HepG2 (cell line): ENCODE measurements around the gene RPS6KB2. TPM values are rescaled to one million over a fixed set of nuclear protein-coding genes. Genes with fewer than 3 reads are reported as not detected.

ENCODE experiments used
- ATAC-seq: fragments of 200-7000 bp; cut with Tn5 transposase; 3 replicates; pipeline ENCODE4 v1.9.1; 2020; ENCODE audit warnings: mild to moderate bottlenecking, moderate library complexity
- BruUV-seq: library from RNA; stranded (reverse); fragments of 400-500 nt; replicated peaks from 2 replicates; lab custom pipeline; 2021; lab: Mats Ljungman, UMichigan
- CTCF ChIA-PET: fragments of 300-600 bp; formaldehyde crosslinking; extraction: SDS; loops from one replicate; lab custom pipeline; 2021; ENCODE audit warnings: low total read pairs, inconsistent platforms, low intra/inter-chr PET ratio; lab: Yijun Ruan, JAX
- POLR2A ChIA-PET: fragments of 350-600 bp; sonication (Branson Sonifier 250); formaldehyde crosslinking; loops from one replicate; lab custom pipeline; 2020; ENCODE audit warnings: antibody characterized with exemption, inconsistent platforms; lab: Yijun Ruan, JAX
- DNase-seq: peaks from one replicate; pipeline ENCODE4 v3.0.0-alpha.2; 2015; ENCODE audit warnings: low spot score
- FAIRE-seq: peaks from 3 replicates; lab custom pipeline; 2011; peaks lifted over from hg19 to GRCh38; lab: Jason Lieb, UNC
- H2AFZ ChIP-seq: one replicate; pipeline ENCODE4 v1.6.1; 2011; ENCODE audit warnings: low read length, inconsistent platforms
- H3K27ac ChIP-seq: fragments of 300-600 bp; 3 replicates; pipeline ENCODE4 v1.8.0; 2011; ENCODE audit warnings: mixed run types, mild to moderate bottlenecking, mixed read lengths, low read length, inconsistent platforms; ENCODE audit not compliant: insufficient read depth; ENCODE audit errors: extremely low read length
- H3K27me3 ChIP-seq, 2 experiments: fragments of 200-600 bp in 1 of 2; 2 replicates in 1 of 2; 3 replicates in 1 of 2; pipeline versions ENCODE4 v1.6.0 to v1.8.0; 2011; ENCODE audit warnings: low read length in 2 of 2, mild to moderate bottlenecking in 2 of 2, moderate library complexity in 2 of 2, inconsistent platforms in 1 of 2; ENCODE audit not compliant: insufficient read depth in 2 of 2, control insufficient read depth in 1 of 2
- H3K36me3 ChIP-seq, 2 experiments: fragments of 200-600 bp in 1 of 2; replicated peaks in 1 of 2; 2 replicates in 1 of 2; 3 replicates in 1 of 2; pipeline versions ENCODE4 v1.5.1 to v1.8.0; 2011; ENCODE audit warnings: low read length in 2 of 2, inconsistent platforms in 1 of 2; ENCODE audit not compliant: insufficient read depth in 2 of 2, control insufficient read depth in 1 of 2
- H3K4me1 ChIP-seq: 2 replicates; pipeline ENCODE4 v1.5.1; 2012; ENCODE audit warnings: low read length, inconsistent platforms; ENCODE audit not compliant: insufficient read depth
- H3K4me2 ChIP-seq: 2 replicates; pipeline ENCODE4 v1.6.0; 2011; ENCODE audit warnings: low read depth, low read length, inconsistent platforms
- H3K4me3 ChIP-seq, 3 experiments: fragments of 200-600 bp in 1 of 3; sonication (generic), shearing (Covaris generic) in 1 of 3; replicated peaks in 1 of 3; 2 replicates each; pipeline ENCODE4 v1.5.1; 2011 to 2016; ENCODE audit warnings: low read length in 3 of 3, inconsistent platforms in 2 of 3, low read depth in 2 of 3, mild to moderate bottlenecking in 2 of 3, control low read depth in 1 of 3, mixed read lengths in 1 of 3; ENCODE audit not compliant: insufficient read depth in 1 of 3
- H3K79me2 ChIP-seq: one replicate; pipeline ENCODE4 v1.6.1; 2011; ENCODE audit warnings: low read length, inconsistent platforms; ENCODE audit not compliant: insufficient read depth
- H3K9ac ChIP-seq: 2 replicates; pipeline ENCODE4 v1.6.0; 2011; ENCODE audit warnings: mild to moderate bottlenecking, low read depth, low read length, inconsistent platforms; ENCODE audit not compliant: insufficient read depth
- H3K9me3 ChIP-seq: 2 replicates; pipeline ENCODE4 v1.5.1; 2012; ENCODE audit warnings: mild to moderate bottlenecking, low read length
- H4K20me1 ChIP-seq: 2 replicates; pipeline ENCODE4 v1.6.0; 2011; ENCODE audit warnings: inconsistent platforms, mild to moderate bottlenecking, low read length, moderate library complexity; ENCODE audit not compliant: insufficient read depth
- AGO1 ChIP-seq: fragments of 200-400 bp; formaldehyde crosslinking; IDR thresholded peaks from 2 replicates; pipeline ENCODE4 v1.6.1; 2017; ENCODE audit warnings: mild to moderate bottlenecking, low read depth, low read length, moderate library complexity; ENCODE audit not compliant: poor library complexity, severe bottlenecking
- AGO2 ChIP-seq: fragments of 200-400 bp; formaldehyde crosslinking; optimal IDR thresholded peaks from 2 replicates; pipeline ENCODE3; 2017; ENCODE audit warnings: mild to moderate bottlenecking, low read depth, low read length, moderate library complexity
- ETV6 ChIP-seq: sonication (generic); formaldehyde crosslinking; conservative IDR thresholded peaks from 2 replicates; pipeline ENCODE4 v1.4.0; 2020; ENCODE audit warnings: missing genetic modification reagents
- RBFOX2 ChIP-seq: fragments of 200-400 bp; formaldehyde crosslinking; IDR thresholded peaks from 2 replicates; pipeline ENCODE4 v1.6.1; 2017; ENCODE audit warnings: low read depth, mild to moderate bottlenecking, low read length
- ZNF251 ChIP-seq: sonication (generic); formaldehyde crosslinking; IDR thresholded peaks from 2 replicates; pipeline ENCODE4 v1.9.0; 2021; ENCODE audit warnings: mild to moderate bottlenecking, missing genetic modification reagents
- ZNF543 ChIP-seq: sonication (generic); formaldehyde crosslinking; IDR thresholded peaks from 2 replicates; pipeline ENCODE4 v1.4.0; 2020; ENCODE audit warnings: mild to moderate bottlenecking, missing genetic modification reagents
- ZNF768 ChIP-seq: sonication (generic); formaldehyde crosslinking; IDR thresholded peaks from 2 replicates; pipeline ENCODE4 v1.4.0; 2020; ENCODE audit warnings: missing genetic modification reagents
- WGBS: methylation state at CpG from one replicate; pipeline ENCODE4 v1.1.6; 2017; ENCODE audit warnings: low lambda C conversion rate; 5-methylcytosine and 5-hydroxymethylcytosine counted together
- in situ Hi-C: cut with HindIII; loops from 2 replicates; pipeline ENCODE4 v1.10.0; 2017; ENCODE audit warnings: low pct_unique_long_range_greater_than_20kb; ENCODE audit not compliant: extremely low pct_ligation_motif_present
- intact Hi-C: fragments of 100-400 bp; cut with micrococcal nuclease; formaldehyde crosslinking; loops from one replicate; pipeline ENCODE4 v1.10.0; 2022; ENCODE audit not compliant: unreplicated experiment
- polyA plus RNA-seq, 8 experiments: library from polyadenylated mRNA; depleted of rRNA in 3 of 8; stranded (reverse) in 7 of 8; unstranded in 1 of 8; fragments of >200 nt; fragmentation: Illumina TruSeq in 4 of 8; extraction: Trizol in 4 of 8; gene quantifications; 2 replicates each; pipeline versions ENCODE4 v1.2.1 to v1.2.3, GENCODE V29; 2011 to 2016; ENCODE audit warnings: low read depth in 4 of 8, missing spikeins in 1 of 8, mixed read lengths in 1 of 8; ENCODE audit not compliant: insufficient read depth in 1 of 8
- total RNA-seq, 5 experiments: library from RNA; depleted of rRNA; stranded (reverse); fragments of >200 nt; fragmentation: Illumina TruSeq; extraction: Trizol; gene quantifications; 2 replicates each; pipeline ENCODE4 v1.2.3, GENCODE V29; 2016; ENCODE audit warnings: low read depth in 1 of 5
- TF ChIP-seq, protein P1 (sequence below): IDR thresholded peaks from 2 replicates; pipeline ENCODE4 v1.4.0; 2020; ENCODE audit warnings: mild to moderate bottlenecking, missing genetic modification reagents
- TF ChIP-seq, protein P2 (sequence below): sonication (generic); formaldehyde crosslinking; IDR thresholded peaks from 2 replicates; pipeline ENCODE4 v1.5.1; 2020; ENCODE audit warnings: mild to moderate bottlenecking, moderate library complexity, missing genetic modification reagents
- TF ChIP-seq, protein P3 (sequence below): sonication (generic); formaldehyde crosslinking; IDR thresholded peaks from 2 replicates; pipeline ENCODE4 v1.4.0; 2020; ENCODE audit warnings: low read depth, mild to moderate bottlenecking, missing genetic modification reagents
- TF ChIP-seq, protein P4 (sequence below): sonication (generic); formaldehyde crosslinking; IDR thresholded peaks from 2 replicates; pipeline ENCODE4 v1.4.0; 2020; ENCODE audit warnings: missing genetic modification reagents

The RPS6KB2 gene
- total and polyA plus RNA-seq, 2 of the 13 experiments (the other 11 are each of a cell fraction or from before 2014, with no cell fraction given), result 52.9 to 54.8 TPM

DNA sequence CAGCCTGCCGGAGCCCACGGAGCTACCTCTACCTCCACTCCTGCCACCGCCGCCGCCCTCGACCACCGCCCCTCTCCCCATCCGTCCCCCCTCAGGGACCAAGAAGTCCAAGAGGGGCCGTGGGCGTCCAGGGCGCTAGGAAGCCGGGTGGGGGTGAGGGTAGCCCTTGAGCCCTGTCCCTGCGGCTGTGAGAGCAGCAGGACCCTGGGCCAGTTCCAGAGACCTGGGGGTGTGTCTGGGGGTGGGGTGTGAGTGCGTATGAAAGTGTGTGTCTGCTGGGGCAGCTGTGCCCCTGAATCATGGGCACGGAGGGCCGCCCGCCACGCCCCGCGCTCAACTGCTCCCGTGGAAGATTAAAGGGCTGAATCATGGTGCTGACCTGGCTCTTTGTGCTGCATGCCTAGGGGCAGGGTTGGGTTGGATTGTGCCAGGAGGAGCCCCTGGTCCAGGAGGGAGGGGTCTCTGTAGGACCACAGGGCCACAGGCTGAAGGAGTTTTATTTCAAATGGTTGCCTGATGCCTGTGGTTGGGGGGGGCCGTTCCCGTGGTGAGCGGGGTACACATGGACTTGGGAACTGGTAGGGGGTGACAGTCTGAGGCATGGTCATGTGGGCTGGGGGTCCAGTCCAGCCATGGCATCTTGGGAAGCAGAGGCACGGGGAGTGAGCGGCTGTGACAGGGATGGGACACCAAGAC, 6.9 kb downstream of the RPS6KB2 start (continued):
- TF ChIP-seq, protein P1, sequence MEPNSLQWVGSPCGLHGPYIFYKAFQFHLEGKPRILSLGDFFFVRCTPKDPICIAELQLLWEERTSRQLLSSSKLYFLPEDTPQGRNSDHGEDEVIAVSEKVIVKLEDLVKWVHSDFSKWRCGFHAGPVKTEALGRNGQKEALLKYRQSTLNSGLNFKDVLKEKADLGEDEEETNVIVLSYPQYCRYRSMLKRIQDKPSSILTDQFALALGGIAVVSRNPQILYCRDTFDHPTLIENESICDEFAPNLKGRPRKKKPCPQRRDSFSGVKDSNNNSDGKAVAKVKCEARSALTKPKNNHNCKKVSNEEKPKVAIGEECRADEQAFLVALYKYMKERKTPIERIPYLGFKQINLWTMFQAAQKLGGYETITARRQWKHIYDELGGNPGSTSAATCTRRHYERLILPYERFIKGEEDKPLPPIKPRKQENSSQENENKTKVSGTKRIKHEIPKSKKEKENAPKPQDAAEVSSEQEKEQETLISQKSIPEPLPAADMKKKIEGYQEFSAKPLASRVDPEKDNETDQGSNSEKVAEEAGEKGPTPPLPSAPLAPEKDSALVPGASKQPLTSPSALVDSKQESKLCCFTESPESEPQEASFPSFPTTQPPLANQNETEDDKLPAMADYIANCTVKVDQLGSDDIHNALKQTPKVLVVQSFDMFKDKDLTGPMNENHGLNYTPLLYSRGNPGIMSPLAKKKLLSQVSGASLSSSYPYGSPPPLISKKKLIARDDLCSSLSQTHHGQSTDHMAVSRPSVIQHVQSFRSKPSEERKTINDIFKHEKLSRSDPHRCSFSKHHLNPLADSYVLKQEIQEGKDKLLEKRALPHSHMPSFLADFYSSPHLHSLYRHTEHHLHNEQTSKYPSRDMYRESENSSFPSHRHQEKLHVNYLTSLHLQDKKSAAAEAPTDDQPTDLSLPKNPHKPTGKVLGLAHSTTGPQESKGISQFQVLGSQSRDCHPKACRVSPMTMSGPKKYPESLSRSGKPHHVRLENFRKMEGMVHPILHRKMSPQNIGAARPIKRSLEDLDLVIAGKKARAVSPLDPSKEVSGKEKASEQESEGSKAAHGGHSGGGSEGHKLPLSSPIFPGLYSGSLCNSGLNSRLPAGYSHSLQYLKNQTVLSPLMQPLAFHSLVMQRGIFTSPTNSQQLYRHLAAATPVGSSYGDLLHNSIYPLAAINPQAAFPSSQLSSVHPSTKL, result no peak
- TF ChIP-seq, protein P2, sequence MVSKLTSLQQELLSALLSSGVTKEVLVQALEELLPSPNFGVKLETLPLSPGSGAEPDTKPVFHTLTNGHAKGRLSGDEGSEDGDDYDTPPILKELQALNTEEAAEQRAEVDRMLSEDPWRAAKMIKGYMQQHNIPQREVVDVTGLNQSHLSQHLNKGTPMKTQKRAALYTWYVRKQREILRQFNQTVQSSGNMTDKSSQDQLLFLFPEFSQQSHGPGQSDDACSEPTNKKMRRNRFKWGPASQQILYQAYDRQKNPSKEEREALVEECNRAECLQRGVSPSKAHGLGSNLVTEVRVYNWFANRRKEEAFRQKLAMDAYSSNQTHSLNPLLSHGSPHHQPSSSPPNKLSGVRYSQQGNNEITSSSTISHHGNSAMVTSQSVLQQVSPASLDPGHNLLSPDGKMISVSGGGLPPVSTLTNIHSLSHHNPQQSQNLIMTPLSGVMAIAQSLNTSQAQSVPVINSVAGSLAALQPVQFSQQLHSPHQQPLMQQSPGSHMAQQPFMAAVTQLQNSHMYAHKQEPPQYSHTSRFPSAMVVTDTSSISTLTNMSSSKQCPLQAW (CRISPR knock-in tag), result no peak
- TF ChIP-seq ZNF543, result no peak

DNA sequence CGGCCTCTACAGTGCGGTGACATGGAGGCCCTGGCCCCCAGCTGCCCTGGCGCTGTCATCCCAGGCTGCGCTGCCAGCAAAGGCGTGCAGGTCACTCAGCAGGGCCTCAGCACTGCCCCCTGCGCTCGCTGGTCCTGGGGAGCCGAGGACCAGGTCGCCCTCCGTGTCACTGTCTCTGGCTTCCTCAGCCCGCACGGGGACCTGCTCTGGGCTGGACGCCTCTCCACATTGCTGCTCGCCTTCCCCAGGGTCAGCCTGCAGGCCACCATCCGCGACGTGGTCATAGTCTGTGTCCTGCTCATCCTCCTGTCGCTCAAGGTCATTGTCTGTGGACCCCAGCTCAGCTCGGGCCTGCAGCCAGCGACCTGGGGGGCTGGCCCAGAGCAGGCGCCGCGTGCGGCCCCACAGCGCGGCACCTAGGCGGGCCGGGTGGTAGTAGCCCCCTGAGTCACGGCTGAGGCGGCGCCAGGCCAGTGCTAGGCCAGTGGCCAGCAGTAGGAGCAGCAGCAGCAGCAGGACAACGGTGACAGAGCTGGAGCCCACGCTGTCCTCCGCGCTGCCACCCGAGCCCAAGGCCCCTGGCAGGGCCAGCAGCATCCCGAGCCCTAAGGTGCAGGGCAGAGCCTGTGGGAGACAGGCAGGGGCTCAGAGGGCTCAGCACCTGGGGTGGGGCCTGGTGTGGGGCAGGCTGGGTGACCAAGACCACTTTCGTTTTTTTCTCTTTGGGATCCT, 7.6 kb downstream of the RPS6KB2 start:
- CTCF ChIA-PET, result no interaction called here
- intact Hi-C loops (no loop called here), in situ Hi-C loops (no loop called here)
- Histone ChIP-seq H2AFZ (no peak overlapping the region), H3K4me2 (no peak overlapping the region), H3K4me3 (no peak overlapping the region), H3K9ac (no peak overlapping the region), H4K20me1 (no peaks in the 10 kb centered on the region), H3K9me3 (no peaks in the 10 kb centered on the region), H3K27me3 (no peaks in the 10 kb centered on the region), H3K79me2 (no peaks in the 10 kb centered on the region), H3K36me3 (peaks cover 15 to 28% of the 10 kb centered on the region in 2 experiments; a peak in 4 of 5 replicates), H3K27ac (no peak overlapping the region), H3K4me1 (no peaks in the 10 kb centered on the region)
- no TSS peak for BruUV-seq
- DNase-seq (no peak), ATAC-seq (no peak), FAIRE-seq (no peak)
- WGBS, result 89% methylated on average over 2 of the region's 38 CpGs
- POLR2A ChIA-PET, result no interaction called here
- no peak for TF ChIP-seq ETV6 (CRISPR knock-in tag)
- TF ChIP-seq, protein P3, sequence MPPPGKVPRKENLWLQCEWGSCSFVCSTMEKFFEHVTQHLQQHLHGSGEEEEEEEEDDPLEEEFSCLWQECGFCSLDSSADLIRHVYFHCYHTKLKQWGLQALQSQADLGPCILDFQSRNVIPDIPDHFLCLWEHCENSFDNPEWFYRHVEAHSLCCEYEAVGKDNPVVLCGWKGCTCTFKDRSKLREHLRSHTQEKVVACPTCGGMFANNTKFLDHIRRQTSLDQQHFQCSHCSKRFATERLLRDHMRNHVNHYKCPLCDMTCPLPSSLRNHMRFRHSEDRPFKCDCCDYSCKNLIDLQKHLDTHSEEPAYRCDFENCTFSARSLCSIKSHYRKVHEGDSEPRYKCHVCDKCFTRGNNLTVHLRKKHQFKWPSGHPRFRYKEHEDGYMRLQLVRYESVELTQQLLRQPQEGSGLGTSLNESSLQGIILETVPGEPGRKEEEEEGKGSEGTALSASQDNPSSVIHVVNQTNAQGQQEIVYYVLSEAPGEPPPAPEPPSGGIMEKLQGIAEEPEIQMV (CRISPR knock-in tag), result no peak
- TF ChIP-seq AGO2, result peak; percentile 88
- peak; percentile 36 for TF ChIP-seq AGO1
- TF ChIP-seq RBFOX2, result peak; percentile 71
- no peak for TF ChIP-seq ZNF251 (CRISPR knock-in tag)
- TF ChIP-seq ZNF768 (CRISPR knock-in tag), result 0 out of 2 replicates have a peak, but pooled peaks have one; percentile 25
- TF ChIP-seq, protein P4, sequence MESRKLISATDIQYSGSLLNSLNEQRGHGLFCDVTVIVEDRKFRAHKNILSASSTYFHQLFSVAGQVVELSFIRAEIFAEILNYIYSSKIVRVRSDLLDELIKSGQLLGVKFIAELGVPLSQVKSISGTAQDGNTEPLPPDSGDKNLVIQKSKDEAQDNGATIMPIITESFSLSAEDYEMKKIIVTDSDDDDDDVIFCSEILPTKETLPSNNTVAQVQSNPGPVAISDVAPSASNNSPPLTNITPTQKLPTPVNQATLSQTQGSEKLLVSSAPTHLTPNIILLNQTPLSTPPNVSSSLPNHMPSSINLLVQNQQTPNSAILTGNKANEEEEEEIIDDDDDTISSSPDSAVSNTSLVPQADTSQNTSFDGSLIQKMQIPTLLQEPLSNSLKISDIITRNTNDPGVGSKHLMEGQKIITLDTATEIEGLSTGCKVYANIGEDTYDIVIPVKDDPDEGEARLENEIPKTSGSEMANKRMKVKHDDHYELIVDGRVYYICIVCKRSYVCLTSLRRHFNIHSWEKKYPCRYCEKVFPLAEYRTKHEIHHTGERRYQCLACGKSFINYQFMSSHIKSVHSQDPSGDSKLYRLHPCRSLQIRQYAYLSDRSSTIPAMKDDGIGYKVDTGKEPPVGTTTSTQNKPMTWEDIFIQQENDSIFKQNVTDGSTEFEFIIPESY (CRISPR knock-in tag), result 0 out of 2 replicates have a peak, but pooled peaks have one; percentile 11
